Adrenal gland (tissue), 5 donors: ENCODE measurements around the gene RFFL.

Experiments used
- CTCF ChIP-seq, 6 experiments: fragments of 450-650 bp in 4 of 6; fragments of 200-600 bp in 2 of 6; sonication (generic) in 1 of 6; IDR thresholded peaks; 1 replicate in 5 of 6; 2 replicates in 1 of 6; pipeline versions ENCODE4 v1.5.1 to v1.8.0; 2016 to 2021; ENCODE audit warnings: antibody characterized with exemption in 6 of 6, mild to moderate bottlenecking in 2 of 6, moderate library complexity in 1 of 6
- POLR2A ChIP-seq, 2 donors: fragments of 450-650 bp; IDR thresholded peaks; one replicate each; pipeline ENCODE4 v1.6.1; 2017; ENCODE audit warnings: antibody characterized with exemption in 2 of 2, mild to moderate bottlenecking in 2 of 2, moderate library complexity in 1 of 2
- donor health status: DM: no; HTN: no; CAD: no.

DNA sequence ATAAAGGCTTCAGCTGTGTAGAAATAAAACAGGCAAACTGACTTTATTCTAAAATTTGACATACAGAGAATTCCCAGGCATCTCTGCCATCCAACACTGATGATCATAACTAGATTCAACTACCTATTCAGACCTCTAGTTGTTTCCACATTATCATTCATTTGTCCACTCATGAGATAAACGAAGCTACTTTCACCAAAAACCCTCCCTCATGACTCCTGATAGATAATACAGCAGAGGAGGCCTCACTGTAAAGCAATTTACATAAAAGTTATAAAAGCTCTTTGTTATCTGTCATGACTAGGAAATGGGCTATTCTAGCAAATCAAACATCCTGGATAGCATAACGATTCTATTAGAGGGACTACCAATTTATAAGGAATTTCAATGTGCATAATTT is 19.6 kb upstream of the RFFL start:
- TF ChIP-seq CTCF (IDR thresholded peaks at IDR 0.05) (no peak), POLR2A (IDR thresholded peaks at IDR 0.05) (no peak)
